GM12873 (cell line): ENCODE measurements around the gene OR1M1.

Experiments used
- CTCF ChIP-seq: IDR thresholded peaks from 2 replicates; pipeline ENCODE4 v1.5.1; 2012; ENCODE audit warnings: low read depth, mild to moderate bottlenecking, moderate library complexity, low read length, control low read depth; ENCODE audit not compliant: insufficient read depth; ENCODE audit errors: missing control alignments

Gene OR1M1

GRCh38 chr19:9086761-9087160 is at the start of gene OR1M1:
OR1M1 (plus strand) TSS chr19:9087061; CDS start chr19:9093245, 6,184 bp downstream.
- TF ChIP-seq CTCF = no peak

GRCh38 chr19:9037400-9038062 is 49.3 kb upstream of the OR1M1 start:
- no peak for TF ChIP-seq CTCF

- no peak for TF ChIP-seq CTCF
These were observed 47.1 kb upstream of the OR1M1 start for GRCh38 chr19:9039728-9040127.

GRCh38 chr19:9040131-9040530 is 46.7 kb upstream of the OR1M1 start:
- no peak for TF ChIP-seq CTCF

GRCh38 chr19:9041023-9041422 is 45.8 kb upstream of the OR1M1 start:
- TF ChIP-seq CTCF = no peak

- no peak for TF ChIP-seq CTCF
These were observed 43.3 kb upstream of the OR1M1 start for GRCh38 chr19:9043524-9043923.

- TF ChIP-seq CTCF = no peak
These were observed 42.4 kb upstream of the OR1M1 start for GRCh38 chr19:9044449-9044848.
